ENCODE measurements around the gene KRTAP10-3.

The KRTAP10-3 gene

DNA sequence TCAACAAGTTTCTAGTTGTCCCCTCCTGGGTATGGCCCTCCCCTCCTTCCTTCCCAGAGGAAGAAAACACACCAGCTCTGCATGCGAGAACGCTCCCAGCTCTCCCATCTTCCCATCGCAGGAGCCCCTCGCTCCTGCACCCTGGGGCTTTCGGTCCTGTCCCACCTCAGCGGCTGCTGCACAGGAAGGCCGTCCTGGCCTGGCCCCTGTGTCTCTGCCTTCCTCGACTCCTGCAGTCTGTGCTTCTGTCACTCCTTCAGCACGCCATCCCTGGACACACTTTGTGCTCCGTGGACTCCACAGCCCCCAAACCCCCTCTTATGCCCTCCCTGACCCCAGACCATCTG lies 41.8 kb downstream of the KRTAP10-3 start:
- H3K4me3 ChIP-seq (ENCODE audit: control insufficient read depth, low read depth, low read length), result no peak overlapping the region
- DNase-seq (ENCODE audit: low read depth), result no peak
- TF ChIP-seq, protein P1, sequence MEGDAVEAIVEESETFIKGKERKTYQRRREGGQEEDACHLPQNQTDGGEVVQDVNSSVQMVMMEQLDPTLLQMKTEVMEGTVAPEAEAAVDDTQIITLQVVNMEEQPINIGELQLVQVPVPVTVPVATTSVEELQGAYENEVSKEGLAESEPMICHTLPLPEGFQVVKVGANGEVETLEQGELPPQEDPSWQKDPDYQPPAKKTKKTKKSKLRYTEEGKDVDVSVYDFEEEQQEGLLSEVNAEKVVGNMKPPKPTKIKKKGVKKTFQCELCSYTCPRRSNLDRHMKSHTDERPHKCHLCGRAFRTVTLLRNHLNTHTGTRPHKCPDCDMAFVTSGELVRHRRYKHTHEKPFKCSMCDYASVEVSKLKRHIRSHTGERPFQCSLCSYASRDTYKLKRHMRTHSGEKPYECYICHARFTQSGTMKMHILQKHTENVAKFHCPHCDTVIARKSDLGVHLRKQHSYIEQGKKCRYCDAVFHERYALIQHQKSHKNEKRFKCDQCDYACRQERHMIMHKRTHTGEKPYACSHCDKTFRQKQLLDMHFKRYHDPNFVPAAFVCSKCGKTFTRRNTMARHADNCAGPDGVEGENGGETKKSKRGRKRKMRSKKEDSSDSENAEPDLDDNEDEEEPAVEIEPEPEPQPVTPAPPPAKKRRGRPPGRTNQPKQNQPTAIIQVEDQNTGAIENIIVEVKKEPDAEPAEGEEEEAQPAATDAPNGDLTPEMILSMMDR (IDR thresholded peaks at IDR 0.05; ENCODE audit: control insufficient read depth, insufficient read depth, low read depth, low read length, missing control alignments), result no peak

DNA sequence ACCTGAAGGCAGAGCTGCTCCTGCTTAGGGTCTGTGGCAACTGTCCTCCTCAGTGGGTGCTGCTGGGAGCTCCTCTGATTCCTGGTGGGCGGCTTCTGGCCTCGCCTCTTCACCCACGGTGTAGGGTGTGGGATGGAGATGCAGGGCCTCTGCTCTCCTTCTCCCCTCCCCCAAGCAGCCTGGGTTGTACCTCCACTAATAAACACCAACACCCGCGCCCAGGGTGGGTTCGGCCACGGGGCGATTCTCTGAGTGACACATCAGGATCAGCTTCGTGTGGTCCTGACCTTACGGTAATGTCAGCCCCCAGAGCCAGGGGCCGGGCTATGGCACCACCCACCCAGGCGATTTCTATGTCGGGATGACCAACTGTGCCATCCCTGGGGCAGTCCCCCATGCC lies 42.3 kb downstream of the KRTAP10-3 start:
- TF ChIP-seq, protein P1 (IDR thresholded peaks at IDR 0.05; ENCODE audit: control insufficient read depth, insufficient read depth, low read depth, low read length, missing control alignments), result no peak
- no peak for DNase-seq (ENCODE audit: low read depth)
- H3K4me3 ChIP-seq (ENCODE audit: control insufficient read depth, low read depth, low read length), result no peak overlapping the region

DNA sequence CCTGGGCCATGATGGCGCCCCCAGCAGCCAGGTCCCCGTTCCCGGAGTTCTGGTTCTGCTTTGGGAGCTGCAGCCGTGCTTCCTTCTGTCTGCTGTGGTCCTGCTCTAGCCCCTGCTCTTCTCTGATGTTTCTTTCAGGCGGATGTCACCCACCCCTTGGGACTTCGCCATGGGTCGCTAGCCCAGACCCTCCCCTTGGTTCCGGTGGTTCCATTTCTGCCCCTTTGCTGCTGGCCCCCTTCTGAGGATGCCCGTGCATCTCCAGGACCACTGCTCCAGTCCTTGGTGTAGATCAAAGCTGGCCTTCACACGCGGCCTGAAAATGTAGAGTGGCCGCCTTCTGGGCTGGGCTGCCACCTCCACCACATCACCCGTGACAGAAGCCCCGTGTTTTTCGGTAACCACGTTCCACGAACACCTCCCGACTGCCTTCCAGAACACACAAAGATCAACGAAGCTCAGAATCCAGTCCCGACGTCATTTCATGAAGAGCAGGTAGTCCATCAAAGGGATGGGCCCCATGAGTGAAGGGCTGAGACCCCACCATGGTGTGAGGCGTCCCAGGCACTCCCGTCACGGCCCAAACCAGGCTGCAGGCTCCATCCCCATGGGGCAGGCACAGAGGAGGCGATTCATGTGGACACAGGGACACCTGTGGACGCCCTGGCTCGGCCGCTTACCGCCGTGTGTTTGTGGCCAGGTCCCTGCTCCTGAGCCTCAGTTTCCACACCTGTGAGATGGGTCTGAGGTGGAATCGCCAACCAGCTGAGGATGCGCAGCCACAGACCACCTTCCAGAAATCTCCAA lies 43.0 kb downstream of the KRTAP10-3 start:
- TF ChIP-seq, protein P1 (IDR thresholded peaks at IDR 0.05; ENCODE audit: control insufficient read depth, insufficient read depth, low read depth, low read length, missing control alignments), result no peak
- no peak overlapping the region for H3K4me3 ChIP-seq (ENCODE audit: control insufficient read depth, low read depth, low read length)
- no peak for DNase-seq (ENCODE audit: low read depth)

DNA sequence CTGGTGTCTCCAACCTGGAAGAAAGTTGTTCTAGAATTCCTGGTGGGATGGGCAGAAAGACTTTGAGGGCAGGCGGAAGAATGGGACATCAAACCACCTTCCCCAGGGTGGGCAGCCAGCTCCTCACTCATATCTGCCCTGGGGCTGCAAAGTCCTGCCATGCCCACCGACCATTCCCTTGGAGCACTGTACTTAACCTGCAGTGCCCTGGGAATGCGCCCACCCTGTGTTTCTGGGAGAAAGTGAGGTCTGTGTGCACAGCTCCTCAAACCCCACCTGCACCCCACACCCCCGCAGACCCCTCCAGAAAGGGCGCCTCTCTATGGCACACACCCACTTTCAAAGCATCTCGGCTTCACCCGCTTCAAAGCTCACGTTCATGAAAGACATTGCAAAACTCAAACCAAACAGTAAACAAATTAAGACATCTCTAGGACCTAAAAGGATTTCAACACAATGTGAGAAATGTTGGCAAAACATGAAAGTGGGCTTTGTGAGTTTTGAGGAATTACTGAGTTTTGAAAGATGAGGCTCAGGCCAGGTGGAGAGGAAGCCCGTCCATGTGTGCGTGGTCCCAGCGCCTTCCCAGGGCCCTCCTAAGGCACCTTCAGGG lies 43.7 kb downstream of the KRTAP10-3 start:
- TF ChIP-seq, protein P1 (IDR thresholded peaks at IDR 0.05; ENCODE audit: control insufficient read depth, insufficient read depth, low read depth, low read length, missing control alignments), result no peak
- no peak for DNase-seq (ENCODE audit: low read depth)
- no peak overlapping the region for H3K4me3 ChIP-seq (ENCODE audit: control insufficient read depth, low read depth, low read length)

DNA sequence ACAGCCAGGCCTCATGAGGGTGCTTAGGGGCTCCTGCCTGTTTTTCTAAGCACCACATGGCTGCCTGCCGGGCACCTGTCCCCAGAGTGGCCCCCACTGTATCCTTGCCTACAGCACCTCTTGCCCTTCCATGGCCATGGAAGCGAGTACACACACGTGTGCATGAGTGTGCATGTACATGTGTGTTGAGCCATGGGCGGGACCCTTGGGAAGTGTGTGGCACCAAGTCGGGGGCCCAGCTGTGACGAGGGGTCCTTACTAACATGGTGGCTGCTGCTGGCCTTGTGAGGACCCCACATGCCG lies 44.4 kb downstream of the KRTAP10-3 start:
- TF ChIP-seq, protein P1 (IDR thresholded peaks at IDR 0.05; ENCODE audit: control insufficient read depth, insufficient read depth, low read depth, low read length, missing control alignments), result no peak
- H3K4me3 ChIP-seq (ENCODE audit: control insufficient read depth, low read depth, low read length), result no peak overlapping the region
- no peak for DNase-seq (ENCODE audit: low read depth)

DNA sequence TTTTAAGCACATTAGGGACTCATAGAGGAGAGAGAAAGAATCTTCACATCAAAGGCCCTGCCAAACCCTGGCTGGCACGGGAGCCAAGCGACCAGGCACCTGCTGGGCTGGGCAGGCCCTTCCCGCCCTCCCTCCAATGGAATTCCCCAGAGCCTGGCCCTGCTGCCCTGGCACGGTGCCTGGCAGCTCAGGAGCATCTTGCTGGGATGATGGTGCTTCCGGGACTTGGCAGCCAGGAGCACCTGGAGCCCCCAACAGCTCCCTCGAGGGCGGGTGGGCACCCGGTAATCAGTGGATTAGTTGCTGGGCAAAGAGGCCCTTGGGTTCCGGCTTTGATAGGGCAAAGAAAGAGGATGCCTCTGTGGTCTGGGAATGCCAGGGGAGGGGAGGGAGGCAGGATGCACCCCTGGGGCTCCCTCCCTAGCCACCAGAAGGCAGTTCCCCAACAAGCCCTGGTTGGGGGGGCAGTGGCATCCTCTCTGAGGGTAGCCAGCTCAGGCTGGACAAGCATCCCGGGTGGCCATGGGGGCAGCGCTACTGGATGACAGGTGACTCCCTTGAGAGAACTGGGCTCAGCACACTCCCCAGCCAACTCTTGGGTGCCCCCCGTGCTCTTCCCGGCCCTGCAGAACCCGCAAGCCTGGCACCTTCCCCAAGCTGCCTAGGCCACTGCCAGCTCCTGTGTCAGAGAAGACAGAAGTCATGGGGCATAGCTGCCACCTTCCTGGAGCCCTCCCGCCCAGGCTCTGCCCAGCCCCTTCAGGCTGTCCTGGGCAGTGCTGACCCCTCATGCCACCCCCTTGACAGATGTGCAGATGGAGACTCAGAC lies 45.0 kb downstream of the KRTAP10-3 start:
- DNase-seq (ENCODE audit: low read depth), result no peak
- H3K4me3 ChIP-seq (ENCODE audit: control insufficient read depth, low read depth, low read length), result no peak overlapping the region
- TF ChIP-seq, protein P1 (IDR thresholded peaks at IDR 0.05; ENCODE audit: control insufficient read depth, insufficient read depth, low read depth, low read length, missing control alignments), result no peak

Measured in AG09309 (cell line).